Effector CD8-positive, alpha-beta T cell (primary cell): ENCODE measurements around the gene DMGDH.

ENCODE experiments used
- DNase-seq: peaks from one replicate; lab custom pipeline; 2025; lab: John Stamatoyannopoulos, UW

DMGDH gene

GRCh38 chr5:79070350-79070667, 835 bp upstream of the DMGDH start:
- no peak for DNase-seq

DNA sequence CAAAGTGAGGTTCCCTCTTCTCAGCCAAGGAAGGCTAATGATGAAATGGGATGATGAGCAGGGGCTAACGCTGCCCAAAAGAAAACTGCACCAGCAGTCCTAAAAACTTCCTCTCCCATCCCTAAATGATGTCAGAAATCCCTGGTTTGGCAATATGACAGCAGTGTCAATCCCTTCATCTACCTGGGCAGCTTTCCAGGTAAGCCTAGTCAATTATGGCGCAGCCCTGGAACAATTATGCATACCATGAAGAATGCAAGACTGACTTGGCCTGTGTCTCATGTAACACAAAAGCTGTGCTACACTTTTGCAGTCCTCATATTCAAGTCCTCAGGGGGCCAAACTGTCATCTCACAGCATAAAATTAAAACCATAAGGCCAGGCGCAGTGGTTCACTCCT, 7.0 kb downstream of the DMGDH start:
- DNase-seq, result no peak

DNA sequence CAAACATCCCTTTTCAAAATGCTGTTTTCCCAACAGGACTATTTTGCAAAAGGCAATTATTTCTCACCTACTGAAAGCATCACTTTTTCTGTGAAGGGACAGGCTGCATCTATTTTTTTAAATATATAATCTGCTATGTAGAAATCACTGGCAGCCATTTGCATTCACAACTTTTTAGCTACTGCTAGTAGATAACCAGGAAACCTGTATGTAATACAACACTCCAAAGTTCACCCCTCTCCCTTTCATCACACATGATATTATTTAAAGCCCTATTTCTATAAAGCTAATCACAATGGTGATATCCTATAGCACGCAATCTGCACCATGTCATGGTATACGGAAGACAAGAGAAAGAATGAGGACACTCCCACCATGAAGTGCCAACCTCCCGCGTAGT, 9.8 kb downstream of the DMGDH start:
- DNase-seq, result no peak

DNA sequence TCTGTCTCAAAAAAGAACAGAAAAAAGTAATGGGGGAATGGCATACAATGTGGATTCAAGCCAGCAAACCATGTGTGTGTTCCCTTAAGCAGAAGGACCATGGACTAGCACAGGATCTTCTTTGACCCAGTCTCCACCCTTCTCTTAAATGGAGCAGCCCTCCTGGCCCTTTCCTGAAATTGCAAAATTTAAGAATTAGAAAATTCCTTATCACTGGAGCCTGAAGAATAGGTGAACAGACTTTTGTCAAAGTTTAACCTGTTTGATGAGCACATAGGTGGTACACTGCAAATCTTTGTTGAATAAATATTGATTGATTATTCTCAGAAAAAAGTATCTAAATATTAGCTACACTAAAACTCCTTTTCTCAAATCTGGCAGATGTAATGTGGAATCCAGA, 12.6 kb downstream of the DMGDH start:
- DNase-seq, result no peak

DNA sequence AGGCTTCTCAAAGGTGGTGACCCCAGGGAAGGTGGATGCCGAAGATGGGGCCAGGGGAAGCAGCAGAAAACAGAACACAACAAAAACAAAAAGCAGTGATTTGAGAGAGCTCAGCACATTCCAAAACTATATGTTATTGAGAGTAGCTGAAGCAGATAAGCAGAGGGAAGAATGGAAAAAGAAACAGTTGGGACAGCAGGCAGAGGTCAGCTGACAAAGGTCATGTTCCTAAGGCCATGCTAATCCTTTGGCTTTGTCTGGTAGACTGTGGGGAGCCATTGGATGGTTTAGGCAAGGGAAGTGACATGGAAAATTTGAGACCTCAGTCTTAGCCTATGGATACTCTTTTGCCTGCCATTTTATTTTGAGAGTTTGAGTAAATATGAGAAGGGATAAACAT, 14.5 kb downstream of the DMGDH start:
- DNase-seq, result no peak

GRCh38 chr5:79053321-79053720, 16.2 kb downstream of the DMGDH start:
- no peak for DNase-seq

- DNase-seq, result no peak
These were observed 19.0 kb downstream of the DMGDH start for GRCh38 chr5:79050498-79050897.

GRCh38 chr5:79048437-79048836, 21.0 kb downstream of the DMGDH start:
- no peak for DNase-seq

DNA sequence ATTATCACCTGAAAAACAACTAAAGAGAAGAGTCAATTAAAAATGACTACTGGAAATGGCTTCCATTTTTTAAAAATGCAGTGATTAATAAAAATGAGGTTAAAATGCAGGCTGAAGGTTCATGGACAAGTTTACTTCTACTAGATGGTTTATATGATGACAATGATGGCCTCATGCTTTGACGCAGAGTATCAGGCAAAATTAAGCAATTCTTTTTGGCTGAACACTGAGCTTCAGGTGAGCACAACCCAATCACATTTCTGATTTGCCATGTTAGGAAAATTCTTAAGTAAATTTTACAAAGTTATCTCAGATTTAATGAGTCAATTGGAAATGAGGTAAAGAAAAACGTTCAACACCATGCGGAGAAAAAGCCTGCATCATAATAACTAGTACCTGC, 22.3 kb downstream of the DMGDH start:
- no peak for DNase-seq

DNA sequence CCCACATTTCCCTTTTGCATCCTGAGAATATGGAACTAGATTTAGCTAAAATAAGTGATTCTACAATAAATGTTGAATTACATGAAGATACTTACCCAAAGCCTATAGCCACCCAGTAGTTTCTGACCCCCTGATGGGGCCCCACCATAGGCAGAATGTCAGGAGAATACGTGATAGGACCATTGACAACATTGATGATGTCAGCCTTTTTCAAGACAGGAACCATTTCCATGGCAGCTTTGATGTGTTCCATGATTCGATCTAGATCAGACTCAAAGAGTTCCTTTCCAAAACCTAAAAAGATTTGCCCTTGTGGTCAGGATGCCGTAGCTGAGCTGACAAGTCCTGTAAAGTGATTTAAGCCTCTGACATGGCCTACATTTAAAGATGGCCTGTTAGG, 27.3 kb downstream of the DMGDH start:
- no peak for DNase-seq

DNA sequence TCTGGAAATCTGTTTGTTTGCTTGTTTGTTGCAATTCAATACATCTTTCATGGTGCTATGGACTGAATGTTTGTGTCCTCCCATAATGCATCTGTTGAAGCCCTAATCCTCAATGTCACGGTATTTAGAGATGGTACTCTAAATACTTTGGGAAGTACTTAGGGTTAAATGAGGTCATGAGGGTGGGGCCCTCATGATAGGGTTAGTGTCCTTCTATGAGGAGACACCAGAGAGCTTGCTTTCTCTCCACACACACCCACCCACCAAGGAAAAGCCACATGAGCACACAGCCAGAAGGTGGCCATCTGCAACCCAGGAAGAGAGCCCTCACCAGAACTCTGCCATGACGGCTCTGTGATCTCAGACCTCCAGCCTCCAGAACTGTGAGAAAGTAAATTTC, 32.7 kb downstream of the DMGDH start:
- DNase-seq, result no peak

DNA sequence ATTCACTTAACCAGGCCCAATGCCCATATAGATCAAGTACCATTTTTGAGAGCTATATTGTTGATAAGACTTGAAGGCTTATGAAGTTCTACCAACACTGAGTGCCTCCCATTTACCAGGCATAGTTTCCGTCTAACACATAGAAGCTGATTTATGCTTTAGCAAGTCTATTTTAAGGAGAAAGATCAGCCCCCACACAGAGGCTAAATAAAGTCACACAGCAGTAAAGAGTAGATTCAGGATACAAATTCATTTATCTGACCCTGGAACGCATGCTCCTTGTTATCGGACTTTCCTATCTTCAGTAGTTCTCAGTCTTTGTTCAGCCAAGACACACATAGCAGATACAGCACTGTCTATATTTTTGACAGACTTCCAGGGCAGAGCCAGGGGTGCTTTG, 34.2 kb downstream of the DMGDH start:
- no peak for DNase-seq

GRCh38 chr5:79032782-79033181, 36.7 kb downstream of the DMGDH start:
- DNase-seq, result no peak

- no peak for DNase-seq
These were observed 37.3 kb downstream of the DMGDH start for GRCh38 chr5:79032031-79032695.

- no peak for DNase-seq
These were observed 38.0 kb downstream of the DMGDH start for GRCh38 chr5:79031485-79031867.

- DNase-seq, result no peak
These were observed 38.6 kb downstream of the DMGDH start for GRCh38 chr5:79030663-79031484.

DNA sequence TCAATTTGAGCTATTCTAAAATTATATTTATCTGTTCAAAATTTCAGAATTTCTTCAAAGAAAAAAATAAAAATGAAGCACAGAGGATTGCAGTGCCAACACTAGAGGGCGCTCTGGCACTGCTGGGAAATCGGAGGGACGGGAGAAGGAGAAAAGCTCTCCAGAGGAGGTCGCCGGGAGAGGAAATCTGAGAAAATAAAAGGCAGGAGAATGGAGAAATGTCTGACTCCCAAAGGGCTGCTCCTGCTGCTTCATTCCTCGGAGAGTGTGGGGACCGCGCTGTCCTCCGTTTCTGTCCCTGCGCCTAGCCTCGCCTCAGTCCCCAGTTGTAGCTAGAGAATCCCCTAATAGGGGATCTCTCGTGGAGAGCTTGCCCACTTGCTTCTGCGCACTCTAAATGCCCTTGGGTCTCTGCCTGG, 44.4 kb downstream of the DMGDH start:
- DNase-seq, result peak; percentile 12

DNA sequence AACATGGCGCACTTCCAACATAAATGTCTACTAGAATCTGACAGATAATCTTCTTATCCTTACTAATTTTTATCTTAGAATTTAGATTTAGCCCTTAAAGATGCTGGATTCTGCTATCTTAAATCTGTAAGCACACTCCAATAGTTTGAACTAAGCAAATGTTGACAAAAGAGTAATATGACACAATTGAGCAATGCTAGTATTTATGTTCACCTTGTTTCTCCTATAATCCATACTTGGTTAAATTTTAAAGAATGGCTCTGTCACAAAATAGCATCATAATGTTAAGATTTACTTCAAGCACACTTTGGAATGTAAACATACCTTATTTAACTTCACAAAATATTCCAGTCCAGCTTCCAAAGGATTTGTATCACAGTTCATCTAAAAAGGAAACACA, 45.5 kb downstream of the DMGDH start:
- DNase-seq, result no peak

DNA sequence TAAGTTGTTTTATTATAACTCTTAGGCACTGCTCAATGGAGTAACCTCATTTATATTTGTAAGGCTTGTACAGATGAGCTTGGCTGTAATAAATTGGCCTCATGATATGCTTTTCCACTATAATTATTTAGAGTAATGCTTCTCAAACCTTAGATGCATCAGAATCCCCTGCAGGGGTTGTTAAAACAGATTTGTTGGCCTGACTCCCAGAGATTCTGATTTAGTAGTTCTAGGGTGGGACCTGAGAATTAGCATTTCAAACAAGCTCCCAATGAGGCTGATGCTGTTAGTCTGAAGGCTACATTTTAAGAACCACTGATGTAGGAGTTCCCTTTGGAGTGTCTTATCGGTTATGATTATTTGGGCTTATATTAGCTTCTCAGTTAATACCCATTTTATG, 46.1 kb downstream of the DMGDH start:
- no peak for DNase-seq

- no peak for DNase-seq
These were observed 46.7 kb downstream of the DMGDH start for GRCh38 chr5:79022771-79023170.

DNA sequence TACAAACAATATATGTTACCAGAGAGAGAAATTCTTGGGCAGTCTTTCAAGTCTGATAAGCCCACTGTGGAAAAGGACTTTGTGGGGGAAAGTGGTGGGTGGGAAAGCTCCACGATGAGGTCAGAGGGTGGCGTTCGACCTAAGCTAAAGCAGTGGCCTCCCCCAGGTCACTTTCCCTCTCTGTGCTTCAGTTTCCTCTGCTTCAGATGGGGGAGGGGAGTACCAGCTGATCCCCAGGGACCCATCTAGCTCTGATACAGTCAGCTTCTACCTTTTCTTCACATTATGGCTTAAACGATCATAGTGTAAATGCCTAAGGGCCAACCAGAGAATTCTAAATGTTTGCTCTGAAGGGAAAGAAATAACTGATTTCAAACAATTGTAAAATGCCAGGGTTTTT, 47.7 kb downstream of the DMGDH start:
- DNase-seq, result no peak

DNA sequence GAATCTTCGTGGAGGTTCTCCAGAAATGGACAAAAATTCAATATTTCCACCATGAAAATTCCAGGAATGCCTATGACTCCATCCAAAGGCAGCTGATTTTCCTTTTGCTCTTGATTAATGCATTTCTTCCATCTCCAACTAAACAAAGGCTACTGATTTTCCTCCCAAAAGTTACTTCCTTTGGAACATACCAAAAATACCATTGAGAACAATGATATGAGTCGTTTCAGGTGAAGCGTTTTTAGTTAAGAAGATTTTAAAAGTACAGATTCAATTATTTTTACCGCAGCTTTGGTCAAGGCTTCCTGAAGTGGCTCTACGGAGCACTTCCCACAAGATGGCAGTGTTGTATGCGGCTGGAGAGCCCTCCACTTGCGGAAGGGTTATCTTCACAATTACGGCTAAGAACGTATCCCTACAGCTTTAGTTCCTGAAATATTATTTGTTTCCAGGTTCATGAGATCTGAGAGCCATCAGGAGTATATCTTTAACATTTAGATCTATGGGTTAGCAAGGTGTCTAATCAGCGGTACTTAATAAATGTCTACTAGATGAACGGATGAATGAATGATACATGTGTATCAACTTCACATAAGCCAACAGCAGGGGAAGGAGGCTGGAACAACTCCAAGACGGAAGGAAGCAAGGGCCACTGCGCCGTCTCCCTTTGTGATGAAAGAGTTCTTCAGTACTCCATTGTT, 48.5 kb downstream of the DMGDH start:
- no peak for DNase-seq

DNA sequence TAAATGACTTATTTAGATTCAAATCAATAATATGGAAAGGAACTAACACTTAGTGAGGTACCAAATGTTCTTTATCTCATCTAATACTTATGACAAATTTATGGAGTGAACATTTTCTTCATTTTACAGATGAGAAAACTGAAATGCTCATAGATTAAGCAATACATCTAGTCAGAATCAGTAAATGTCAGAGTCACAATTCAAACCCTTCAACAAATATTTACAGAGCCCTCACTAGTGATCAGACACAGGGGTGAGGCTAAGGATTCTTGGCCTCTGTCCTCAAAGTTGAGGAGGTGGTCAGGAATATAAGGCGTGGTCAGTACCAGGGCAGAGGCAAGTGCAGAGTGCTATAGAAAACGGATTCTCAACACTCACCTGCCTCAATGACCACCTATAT, 54.8 kb downstream of the DMGDH start:
- no peak for DNase-seq
